CD4-positive, alpha-beta memory T cell (primary cell): ENCODE measurements around the gene COPS7A. TPM values are rescaled to one million over a fixed set of nuclear protein-coding genes. Genes with fewer than 3 reads are reported as not detected.
"Not testable (repeated sequence)": the region's sequence is repeated elsewhere in the genome, so short reads cannot be mapped to it uniquely, and the experiment has no call there.

Experiments used
- CTCF ChIA-PET: fragments of 350-600 bp; sonication (Branson Sonifier 250); formaldehyde crosslinking; loops from one replicate; lab custom pipeline; 2021; ENCODE audit warnings: inconsistent platforms; ENCODE audit not compliant: partially characterized antibody; lab: Charles Lee
- POLR2A ChIA-PET: fragments of 350-600 bp; sonication (Branson Sonifier 250); formaldehyde crosslinking; loops from one replicate; lab custom pipeline; 2021; ENCODE audit not compliant: partially characterized antibody; lab: Charles Lee
- DNase-seq, 5 donors: peaks; one replicate each; pipeline versions ENCODE4 v3.0.0 to v3.0.0-alpha.2; 2020 to 2022; ENCODE audit warnings: mixed read lengths in 1 of 5
- H3K27ac ChIP-seq: one replicate; pipeline ENCODE4 v1.7.0; 2013; ENCODE audit warnings: low read depth, low read length
- H3K27me3 ChIP-seq: 2 replicates; pipeline ENCODE4 v1.7.0; 2013; ENCODE audit warnings: mild to moderate bottlenecking, low read length, moderate library complexity; ENCODE audit not compliant: insufficient read depth
- H3K36me3 ChIP-seq: 2 replicates; pipeline ENCODE4 v1.7.0; 2013; ENCODE audit warnings: mild to moderate bottlenecking, low read length, moderate library complexity; ENCODE audit not compliant: insufficient read depth
- H3K4me1 ChIP-seq: 2 replicates; pipeline ENCODE4 v1.7.0; 2013; ENCODE audit warnings: mild to moderate bottlenecking, low read length, moderate library complexity; ENCODE audit not compliant: insufficient read depth
- H3K4me3 ChIP-seq, 2 donors: one replicate each; pipeline ENCODE4 v1.7.0; 2013; ENCODE audit warnings: low read length in 2 of 2, mild to moderate bottlenecking in 1 of 2
- H3K9me3 ChIP-seq, 2 donors: one replicate each; pipeline ENCODE4 v1.7.0; 2013; ENCODE audit warnings: low read length in 2 of 2, control low read depth in 1 of 2; ENCODE audit not compliant: control insufficient read depth in 1 of 2
- H3K27ac Mint-ChIP-seq, 7 donors: one replicate each; pipeline ENCODE4 v1.8.0; 2020 to 2021; ENCODE audit warnings: mixed read lengths in 7 of 7, mild to moderate bottlenecking in 6 of 7, inconsistent platforms in 3 of 7, moderate library complexity in 3 of 7
- H3K27me3 Mint-ChIP-seq, 2 donors: one replicate each; pipeline ENCODE4 v1.8.0; 2020 to 2021; ENCODE audit warnings: mixed read lengths in 2 of 2
- H3K36me3 Mint-ChIP-seq, 2 donors: one replicate each; pipeline ENCODE4 v1.8.0; 2020 to 2021; ENCODE audit warnings: mixed read lengths in 2 of 2, inconsistent platforms in 1 of 2, mild to moderate bottlenecking in 1 of 2
- H3K4me1 Mint-ChIP-seq, 4 donors: one replicate each; pipeline ENCODE4 v1.8.0; 2020 to 2021; ENCODE audit warnings: mixed read lengths in 4 of 4, mild to moderate bottlenecking in 1 of 4
- H3K4me3 Mint-ChIP-seq, 8 donors: one replicate each; pipeline ENCODE4 v1.8.0; 2020 to 2021; ENCODE audit warnings: mixed read lengths in 8 of 8, mild to moderate bottlenecking in 7 of 8, moderate library complexity in 6 of 8, inconsistent platforms in 3 of 8
- H3K9me3 Mint-ChIP-seq, 8 donors: one replicate each; pipeline ENCODE4 v1.8.0; 2020 to 2021; ENCODE audit warnings: mixed read lengths in 8 of 8, mild to moderate bottlenecking in 5 of 8, inconsistent platforms in 3 of 8, moderate library complexity in 1 of 8
- intact Hi-C: fragments of 100-400 bp; cut with micrococcal nuclease; formaldehyde crosslinking; loops from one replicate; pipeline ENCODE4 v1.15.1; 2023
- polyA plus RNA-seq, 2 donors: library from polyadenylated mRNA; unstranded; fragments of 300-500 nt; fragmentation: Illumina TruSeq; gene quantifications; one replicate each; pipeline ENCODE4 v1.2.3, GENCODE V29; 2021
- total RNA-seq, 2 experiments: library from RNA; stranded (reverse); gene quantifications; one replicate each; pipeline ENCODE4 v1.2.3, GENCODE V29; 2021

Gene COPS7A
- total and polyA plus RNA-seq, 4 experiments from 2014 or later: 36.9 to 48.6 (median 41.2) TPM

GRCh38 chr12:6734506-6735387, 10.9 kb downstream of the COPS7A start:
- CTCF ChIA-PET: interaction anchor here (0.8 to 2.7 kb wide), 7 partner anchors 8 to 185 kb away, joined by 3 to 10 read pairs (median 4); partner anchors contain the start of gene PTMS
- no peak for DNase-seq

GRCh38 chr12:6735448-6736191, 11.8 kb downstream of the COPS7A start:
- no peaks in the 10 kb centered on the region for H3K9me3 Mint-ChIP-seq
- CTCF ChIA-PET: interaction anchor here (0.8 to 2.4 kb wide), 5 partner anchors 9 to 186 kb away, joined by 3 to 10 read pairs (median 4); no protein-coding TSS in a partner anchor
- Histone ChIP-seq H3K4me3 (no peak overlapping the region), H3K27me3 (no peaks in the 10 kb centered on the region), H3K36me3 (peaks cover 15% of the 10 kb centered on the region), H3K4me1 (no peaks in the 10 kb centered on the region), H3K27ac (no peak overlapping the region), H3K9me3 (no peaks in the 10 kb centered on the region)
- no peaks in the 10 kb centered on the region for H3K4me1 Mint-ChIP-seq
- POLR2A ChIA-PET: interaction anchor here (1.2 to 2.1 kb wide), 2 partner anchors 12 to 47 kb away, joined by 3 to 8 read pairs; partner anchors contain the start of gene COPS7A
- H3K36me3 Mint-ChIP-seq: peaks cover 24 to 30% of the 10 kb centered on the region in 2 donors
- intact Hi-C loops: loop anchor here (1.0 kb wide), 2 partner anchors 44 to 90 kb away; no protein-coding TSS in a partner anchor
- DNase-seq: peak in 4 of 5 donors; percentile 19 to 32 (median 26)
- H3K27ac Mint-ChIP-seq: peak overlapping the region in 1 of 7 donors; percentile 16
- H3K27me3 Mint-ChIP-seq: no peaks in the 10 kb centered on the region
- no peak overlapping the region for H3K4me3 Mint-ChIP-seq

More at GRCh38 chr12:6734506-6735387, 10.9 kb downstream of the COPS7A start:
- intact Hi-C loops: loop anchor here (1.0 kb wide), 2 partner anchors 45 to 91 kb away; no protein-coding TSS in a partner anchor
- Mint-ChIP-seq H3K4me1 (no peaks in the 10 kb centered on the region), H3K27me3 (no peaks in the 10 kb centered on the region), H3K27ac (peak overlapping the region in 3 of 7 donors; percentile 29 to 68 (median 32)), H3K9me3 (no peaks in the 10 kb centered on the region), H3K36me3 (peaks cover 29 to 36% of the 10 kb centered on the region in 2 donors), H3K4me3 (no peak overlapping the region)
- no peak overlapping the region for H3K4me3 ChIP-seq
- H3K36me3 ChIP-seq: peaks cover 23% of the 10 kb centered on the region
- H3K27me3 ChIP-seq: no peaks in the 10 kb centered on the region
- no peaks in the 10 kb centered on the region for H3K9me3 ChIP-seq
- POLR2A ChIA-PET: interaction anchor here (0.7 to 2.1 kb wide), 3 partner anchors 11 to 265 kb away, joined by 3 to 8 read pairs (median 3); partner anchors contain the start of gene COPS7A
- H3K27ac ChIP-seq: no peak overlapping the region
- no peaks in the 10 kb centered on the region for H3K4me1 ChIP-seq

- Histone ChIP-seq H3K27me3 (no peaks in the 10 kb centered on the region), H3K9me3 (no peaks in the 10 kb centered on the region), H3K4me3 (no peak overlapping the region), H3K4me1 (no peaks in the 10 kb centered on the region), H3K27ac (no peak overlapping the region), H3K36me3 (peaks cover 6% of the 10 kb centered on the region)
- Mint-ChIP-seq H3K36me3 (peaks cover 15 to 22% of the 10 kb centered on the region in 2 donors), H3K4me1 (no peaks in the 10 kb centered on the region), H3K27ac (no peak overlapping the region), H3K9me3 (no peaks in the 10 kb centered on the region), H3K4me3 (no peak overlapping the region), H3K27me3 (no peaks in the 10 kb centered on the region)
- ChIA-PET CTCF (interaction anchor here (0.6 to 1.5 kb wide), 3 partner anchors 88 to 524 kb away, joined by 3 to 5 read pairs (median 4); no protein-coding TSS in a partner anchor), POLR2A (no interaction called here)
- intact Hi-C loops: no loop called here
- DNase-seq: no peak
Observed at GRCh38 chr12:6736754-6737153, 12.9 kb downstream of the COPS7A start.

GRCh38 chr12:6742080-6742479, 18.2 kb downstream of the COPS7A start:
- H3K4me3 ChIP-seq, DNase-seq, H3K27me3 Mint-ChIP-seq, H3K36me3 ChIP-seq, H3K4me3 Mint-ChIP-seq, H3K27ac ChIP-seq, H3K9me3 ChIP-seq, H3K27ac Mint-ChIP-seq, intact Hi-C loops, H3K9me3 Mint-ChIP-seq, H3K27me3 ChIP-seq, H3K36me3 Mint-ChIP-seq: not testable (repeated sequence)
- ChIA-PET CTCF (interaction anchor here (1.0 kb wide), 1 partner anchor 11 kb away, joined by 5 read pairs; the partner anchor contains the start of gene MLF2), POLR2A (interaction anchor here (1.2 to 1.4 kb wide), 2 partner anchors 47 to 86 kb away, joined by 3 read pairs; partner anchors contain the start of genes CD4 and P3H3)
- H3K4me1 ChIP-seq: peaks cover 13% of the 10 kb centered on the region
- H3K4me1 Mint-ChIP-seq: peaks cover 7 to 15% (median 13%) of the 10 kb centered on the region in 4 donors

GRCh38 chr12:6742834-6743233, 19.0 kb downstream of the COPS7A start:
- Mint-ChIP-seq H3K9me3 (peaks cover 0 to 10% (median 2%) of the 10 kb centered on the region in 8 donors), H3K27ac (no peak overlapping the region), H3K4me3 (no peak overlapping the region), H3K27me3 (no peaks in the 10 kb centered on the region), H3K4me1 (peaks cover 8 to 15% (median 13%) of the 10 kb centered on the region in 4 donors), H3K36me3 (peaks cover 9 to 14% of the 10 kb centered on the region in 2 donors)
- ChIA-PET CTCF (interaction anchor here (1.0 kb wide), 1 partner anchor 10 kb away, joined by 5 read pairs; the partner anchor contains the start of gene MLF2), POLR2A (interaction anchor here (1.1 to 1.4 kb wide), 3 partner anchors 11 to 86 kb away, joined by 3 read pairs; partner anchors contain the start of genes CD4, MLF2 and P3H3)
- Histone ChIP-seq H3K4me1 (peaks cover 13% of the 10 kb centered on the region), H3K4me3 (no peak overlapping the region), H3K9me3 (no peaks in the 10 kb centered on the region), H3K27ac (no peak overlapping the region), H3K36me3 (peaks cover 11% of the 10 kb centered on the region), H3K27me3 (no peaks in the 10 kb centered on the region)
- intact Hi-C loops: no loop called here
- no peak for DNase-seq

DNA sequence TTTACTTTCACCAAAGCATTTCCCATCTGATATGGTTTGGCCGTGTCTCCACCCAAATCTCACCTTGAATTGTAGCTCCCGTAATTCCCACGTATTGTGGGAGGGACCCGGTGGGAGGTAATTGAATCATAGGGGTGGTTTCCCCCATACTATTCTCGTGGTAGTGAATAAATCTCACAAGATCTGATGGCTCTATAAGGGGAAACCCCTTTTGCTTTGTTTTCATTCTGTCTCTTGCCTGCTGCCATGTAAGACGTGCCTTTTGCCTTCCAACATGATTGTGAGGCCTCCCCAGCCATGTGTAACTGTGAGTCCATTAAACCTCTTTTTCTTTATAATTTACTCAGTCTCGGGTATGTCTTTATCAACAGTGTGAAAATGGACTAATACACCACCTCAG, 19.5 kb downstream of the COPS7A start:
- intact Hi-C loops, DNase-seq, H3K4me3 Mint-ChIP-seq, H3K27ac ChIP-seq, H3K27me3 ChIP-seq, H3K4me3 ChIP-seq, H3K27me3 Mint-ChIP-seq, H3K9me3 ChIP-seq, H3K9me3 Mint-ChIP-seq: not testable (repeated sequence)
- peaks cover 14% of the 10 kb centered on the region for H3K36me3 ChIP-seq
- ChIA-PET CTCF (interaction anchor here (1.0 to 1.8 kb wide), 2 partner anchors 9 to 10 kb away, joined by 5 to 10 read pairs; partner anchors contain the start of gene MLF2), POLR2A (interaction anchor here (1.1 to 1.4 kb wide), 3 partner anchors 10 to 85 kb away, joined by 3 read pairs; partner anchors contain the start of genes CD4, MLF2 and P3H3)
- H3K4me1 Mint-ChIP-seq: peaks cover 8 to 15% (median 13%) of the 10 kb centered on the region in 4 donors
- H3K27ac Mint-ChIP-seq: peak overlapping the region in 1 of 7 donors; percentile 4
- H3K36me3 Mint-ChIP-seq: peaks cover 14 to 18% of the 10 kb centered on the region in 2 donors
- peaks cover 13% of the 10 kb centered on the region for H3K4me1 ChIP-seq
